CD14-positive monocyte (primary cell): ENCODE data around the gene CPB1. TPM values are rescaled to one million over a fixed set of nuclear protein-coding genes. Genes with fewer than 3 reads are reported as not detected.

ENCODE experiments used
- DNase-seq, 3 donors: peaks; one replicate each; pipeline ENCODE4 v3.0.0-alpha.2; 2011 to 2022
- H2AFZ ChIP-seq: 2 replicates; pipeline ENCODE4 v1.6.0; 2012; ENCODE audit warnings: mild to moderate bottlenecking, low read depth, low read length, inconsistent platforms; ENCODE audit not compliant: insufficient read depth, poor library complexity, severe bottlenecking
- H3K27ac ChIP-seq, 2 donors: 1 replicate in 1 of 2; 2 replicates in 1 of 2; pipeline ENCODE4 v1.5.1; 2012 to 2013; ENCODE audit warnings: low read length in 2 of 2, control low read depth in 1 of 2, inconsistent platforms in 1 of 2, low read depth in 1 of 2, mild to moderate bottlenecking in 1 of 2
- H3K27me3 ChIP-seq, 2 donors: one replicate each; pipeline versions ENCODE4 v1.6.0 to v1.6.1; 2011 to 2013; ENCODE audit warnings: low read length in 2 of 2; ENCODE audit not compliant: control insufficient read depth in 2 of 2, insufficient read depth in 2 of 2
- H3K36me3 ChIP-seq, 2 donors: replicated peaks in 1 of 2; 1 replicate in 1 of 2; 2 replicates in 1 of 2; pipeline versions ENCODE4 v1.5.1 to v1.6.1; 2012 to 2013; ENCODE audit warnings: low read length in 2 of 2, control low read depth in 1 of 2, inconsistent platforms in 1 of 2, mild to moderate bottlenecking in 1 of 2; ENCODE audit not compliant: insufficient read depth in 2 of 2, control insufficient read depth in 1 of 2
- H3K4me1 ChIP-seq, 2 donors: 1 replicate in 1 of 2; 2 replicates in 1 of 2; pipeline versions ENCODE4 v1.5.1 to v1.6.1; 2012 to 2013; ENCODE audit warnings: low read length in 2 of 2, control low read depth in 1 of 2, inconsistent platforms in 1 of 2, mild to moderate bottlenecking in 1 of 2, moderate library complexity in 1 of 2; ENCODE audit not compliant: insufficient read depth in 2 of 2, control insufficient read depth in 1 of 2
- H3K4me2 ChIP-seq: replicated peaks from 2 replicates; pipeline ENCODE3; 2012; ENCODE audit warnings: low read length, moderate library complexity, mild to moderate bottlenecking; ENCODE audit not compliant: poor library complexity, severe bottlenecking; ENCODE audit errors: extremely low read depth
- H3K4me3 ChIP-seq, 3 experiments: fragments of 200-600 bp in 1 of 3; sonication (generic) in 1 of 3; replicated peaks in 1 of 3; 1 replicate in 2 of 3; 2 replicates in 1 of 3; pipeline ENCODE4 v1.5.1; 2011 to 2013; ENCODE audit warnings: low read length in 3 of 3, mild to moderate bottlenecking in 3 of 3, control low read depth in 2 of 3, low read depth in 2 of 3, inconsistent platforms in 1 of 3, moderate library complexity in 1 of 3
- H3K79me2 ChIP-seq: 2 replicates; pipeline ENCODE4 v1.6.0; 2012; ENCODE audit warnings: mild to moderate bottlenecking, control low read depth, inconsistent platforms, low read length, moderate library complexity; ENCODE audit not compliant: insufficient read depth
- H3K9ac ChIP-seq: 2 replicates; pipeline ENCODE4 v1.6.0; 2017; ENCODE audit warnings: low read length, mild to moderate bottlenecking; ENCODE audit not compliant: insufficient read depth, poor library complexity, severe bottlenecking
- H3K9me3 ChIP-seq, 2 donors: replicated peaks in 1 of 2; 1 replicate in 1 of 2; 2 replicates in 1 of 2; pipeline versions ENCODE4 v1.5.1 to v1.6.1; 2012 to 2013; ENCODE audit warnings: low read length in 2 of 2, control low read depth in 1 of 2; ENCODE audit not compliant: control insufficient read depth in 1 of 2, insufficient read depth in 1 of 2
- H4K20me1 ChIP-seq: 2 replicates; pipeline ENCODE4 v1.6.0; 2012; ENCODE audit warnings: mild to moderate bottlenecking, low read length, control low read depth, moderate library complexity; ENCODE audit not compliant: insufficient read depth
- H3K27ac Mint-ChIP-seq, 7 donors: one replicate each; pipeline ENCODE4 v1.8.0; 2020; ENCODE audit warnings: mild to moderate bottlenecking in 7 of 7, mixed read lengths in 7 of 7, moderate library complexity in 6 of 7, inconsistent platforms in 2 of 7
- H3K27me3 Mint-ChIP-seq, 3 donors: one replicate each; pipeline ENCODE4 v1.8.0; 2021 to 2022; ENCODE audit warnings: low read depth in 3 of 3, mild to moderate bottlenecking in 3 of 3, mixed read lengths in 3 of 3, moderate library complexity in 3 of 3, inconsistent platforms in 1 of 3
- H3K36me3 Mint-ChIP-seq, 2 donors: one replicate each; pipeline ENCODE4 v1.8.0; 2020; ENCODE audit warnings: mixed read lengths in 2 of 2, inconsistent platforms in 1 of 2, mild to moderate bottlenecking in 1 of 2
- H3K4me1 Mint-ChIP-seq: one replicate; pipeline ENCODE4 v1.8.0; 2020; ENCODE audit warnings: mild to moderate bottlenecking, mixed read lengths
- H3K4me3 Mint-ChIP-seq, 2 donors: one replicate each; pipeline ENCODE4 v1.8.0; 2020; ENCODE audit warnings: mild to moderate bottlenecking in 2 of 2, mixed read lengths in 2 of 2, moderate library complexity in 1 of 2
- H3K9me3 Mint-ChIP-seq, 7 donors: one replicate each; pipeline ENCODE4 v1.8.0; 2020 to 2022; ENCODE audit warnings: mixed read lengths in 7 of 7, mild to moderate bottlenecking in 6 of 7, moderate library complexity in 6 of 7, inconsistent platforms in 2 of 7
- CTCF ChIP-seq: fragments of 200-600 bp; IDR thresholded peaks from one replicate; pipeline ENCODE4 v1.8.0; 2022; ENCODE audit warnings: antibody characterized with exemption, mild to moderate bottlenecking
- whole genome bisulfite sequencing: methylation state at CpG from one replicate; pipeline ENCODE4 v1.1.5; 2013; ENCODE audit warnings: missing lambda C conversion rate; ENCODE audit not compliant: insufficient coverage; 5-methylcytosine and 5-hydroxymethylcytosine counted together
- intact Hi-C, 2 donors: fragments of 100-400 bp; cut with micrococcal nuclease; formaldehyde crosslinking; loops; one replicate each; pipeline versions ENCODE4 v1.15.0 to v1.15.1; 2023
- polyA plus RNA-seq, 3 donors: library from polyadenylated mRNA; depleted of rRNA in 1 of 3; unstranded in 2 of 3; stranded (reverse) in 1 of 3; fragments of 300-500 nt in 2 of 3; fragments of >200 nt in 1 of 3; fragmentation: Illumina TruSeq in 2 of 3; gene quantifications; 1 replicate in 2 of 3; 2 replicates in 1 of 3; pipeline ENCODE4 v1.2.3, GENCODE V29; 2012 to 2021

CPB1 gene
- polyA plus RNA-seq, 3 donors: not detected

- Histone ChIP-seq H3K9me3 (no peaks in the 10 kb centered on the region), H3K4me2 (no peak overlapping the region), H3K4me1 (no peaks in the 10 kb centered on the region), H3K27me3 (no peaks in the 10 kb centered on the region), H3K36me3 (no peaks in the 10 kb centered on the region), H2AFZ (no peak overlapping the region), H3K9ac (no peak overlapping the region), H4K20me1 (no peaks in the 10 kb centered on the region), H3K79me2 (no peaks in the 10 kb centered on the region), H3K27ac (no peak overlapping the region), H3K4me3 (no peak overlapping the region)
- Mint-ChIP-seq H3K27ac (no peak overlapping the region), H3K36me3 (no peaks in the 10 kb centered on the region), H3K4me1 (no peaks in the 10 kb centered on the region), H3K27me3 (peaks cover 0 to under 1% (median 0%) of the 10 kb centered on the region in 3 donors), H3K4me3 (no peak overlapping the region), H3K9me3 (no peaks in the 10 kb centered on the region)
- no peak for TF ChIP-seq CTCF
- DNase-seq: no peak
- intact Hi-C loops: no loop called here
Observed at GRCh38 chr3:148903941-148904340, 76.3 kb downstream of the CPB1 start.

- no peaks in the 10 kb centered on the region for H3K9me3 ChIP-seq
- Mint-ChIP-seq H3K9me3 (peaks cover 0 to 2% (median 0%) of the 10 kb centered on the region in 7 donors), H3K27ac (no peak overlapping the region), H3K4me1 (no peaks in the 10 kb centered on the region), H3K27me3 (peaks cover 0 to 2% (median 0%) of the 10 kb centered on the region in 3 donors), H3K36me3 (no peaks in the 10 kb centered on the region), H3K4me3 (no peak overlapping the region)
- no peaks in the 10 kb centered on the region for H3K36me3 ChIP-seq
- no peaks in the 10 kb centered on the region for H3K79me2 ChIP-seq
- H3K27ac ChIP-seq: no peak overlapping the region
- H3K27me3 ChIP-seq: no peaks in the 10 kb centered on the region
- no peak overlapping the region for H2AFZ ChIP-seq
- no peak for DNase-seq
- no peak overlapping the region for H3K4me3 ChIP-seq
- H3K9ac ChIP-seq: no peak overlapping the region
- intact Hi-C loops: no loop called here
- no CpG with 5 or more reads among the region's 2 CpGs for WGBS
- no peaks in the 10 kb centered on the region for H4K20me1 ChIP-seq
- H3K4me2 ChIP-seq: no peak overlapping the region
- no peaks in the 10 kb centered on the region for H3K4me1 ChIP-seq
- no peak for TF ChIP-seq CTCF
Observed at GRCh38 chr3:148906667-148907066, 79.1 kb downstream of the CPB1 start.

Other genes with a start within 250 kb of the CPB1 start
- gene AGTR1, start 129.9 kb upstream of the CPB1 start, polyA plus RNA-seq: not detected
- gene CPA3, start 37.5 kb downstream of the CPB1 start, polyA plus RNA-seq: not detected
- gene GYG1, start 163.7 kb downstream of the CPB1 start, polyA plus RNA-seq: 100 to 1,000 TPM in 2 of 3 donors, 10 to 100 TPM in 1; 50.6 to 122 (median 121) TPM